K562 (cell line): ENCODE results near the gene NXN. TPM values are rescaled to one million over a fixed set of nuclear protein-coding genes. Genes with fewer than 3 reads are reported as not detected.

Source experiments
- ATAC-seq: fragments of 200-7000 bp; cut with Tn5 transposase; 3 replicates; pipeline ENCODE4 v1.9.1; 2020; ENCODE audit warnings: moderate library complexity
- BruUV-seq: library from RNA; stranded (reverse); fragments of 400-500 nt; replicated peaks from 2 replicates; lab custom pipeline; 2021; lab: Mats Ljungman, UMichigan
- CTCF ChIA-PET: fragments of 300-600 bp; formaldehyde crosslinking; extraction: SDS; loops from one replicate; lab custom pipeline; 2021; ENCODE audit warnings: low intra/inter-chr PET ratio; lab: Yijun Ruan, JAX
- POLR2A ChIA-PET: fragments of 300-600, 350-650 bp; sonication (Branson Sonifier 250); formaldehyde crosslinking; extraction: SDS; loops from one replicate; lab custom pipeline; 2021; ENCODE audit warnings: antibody characterized with exemption, inconsistent platforms; lab: Yijun Ruan, JAX
- DNase-seq, 4 experiments: peaks; one replicate each; pipeline versions ENCODE4 v3.0.0 to v3.0.0-alpha.2; 2011 to 2018; ENCODE audit warnings: low spot score in 3 of 4, mixed read lengths in 3 of 4; ENCODE audit errors: extremely low read depth in 1 of 4
- FAIRE-seq: peaks from 2 replicates; lab custom pipeline; 2011; peaks lifted over from hg19 to GRCh38; lab: Jason Lieb, UNC
- H2AFZ ChIP-seq: 2 replicates; pipeline ENCODE4 v1.6.0; 2011; ENCODE audit warnings: low read depth, low read length, control low read depth, inconsistent platforms
- H3K27ac ChIP-seq: fragments of 200-600 bp; 3 replicates; pipeline ENCODE4 v1.8.0; 2011; ENCODE audit warnings: low read depth, mild to moderate bottlenecking, control low read depth, inconsistent platforms, low read length, moderate library complexity, mixed read lengths; ENCODE audit errors: extremely low read depth
- H3K27me3 ChIP-seq, 2 experiments: fragments of 300-600 bp in 1 of 2; 2 replicates in 1 of 2; 3 replicates in 1 of 2; pipeline versions ENCODE4 v1.6.0 to v1.8.0; 2011; ENCODE audit warnings: inconsistent platforms in 2 of 2, low read length in 2 of 2, mild to moderate bottlenecking in 1 of 2, mixed read lengths in 1 of 2, moderate library complexity in 1 of 2; ENCODE audit not compliant: control insufficient read depth in 2 of 2, insufficient read depth in 2 of 2
- H3K36me3 ChIP-seq: fragments of 300-600 bp; 3 replicates; pipeline ENCODE4 v1.8.0; 2011; ENCODE audit warnings: mild to moderate bottlenecking, low read length, inconsistent platforms; ENCODE audit not compliant: control insufficient read depth, insufficient read depth
- H3K4me1 ChIP-seq, 2 experiments: fragments of 200-600 bp in 1 of 2; replicated peaks in 1 of 2; 2 replicates in 1 of 2; 3 replicates in 1 of 2; pipeline versions ENCODE4 v1.5.1 to v1.8.0; 2011; ENCODE audit warnings: inconsistent platforms in 2 of 2, low read length in 2 of 2, mild to moderate bottlenecking in 1 of 2, mixed read lengths in 1 of 2, moderate library complexity in 1 of 2; ENCODE audit not compliant: control insufficient read depth in 2 of 2, insufficient read depth in 2 of 2
- H3K4me2 ChIP-seq: 2 replicates; pipeline ENCODE4 v1.6.1; 2011; ENCODE audit warnings: low read length, control low read depth, inconsistent platforms, mixed read lengths; ENCODE audit not compliant: insufficient read depth
- H3K4me3 ChIP-seq: fragments of 200-600 bp; sonication (generic), shearing (Covaris generic); 2 replicates; pipeline ENCODE4 v1.5.1; 2016; ENCODE audit warnings: control low read depth, inconsistent platforms
- H3K79me2 ChIP-seq: fragments of 200-600 bp; 3 replicates; pipeline ENCODE4 v1.8.0; 2011; ENCODE audit warnings: low read length, inconsistent platforms; ENCODE audit not compliant: control insufficient read depth, insufficient read depth
- H3K9ac ChIP-seq, 2 experiments: 2 replicates each; pipeline versions ENCODE4 v1.6.0 to v1.6.1; 2011; ENCODE audit warnings: low read depth in 2 of 2, low read length in 2 of 2, control low read depth in 1 of 2, inconsistent platforms in 1 of 2, mild to moderate bottlenecking in 1 of 2, mixed read lengths in 1 of 2; ENCODE audit not compliant: insufficient read depth in 1 of 2
- H3K9me1 ChIP-seq: one replicate; pipeline ENCODE4 v1.6.0; 2011; ENCODE audit warnings: inconsistent platforms, mild to moderate bottlenecking, low read length, moderate library complexity; ENCODE audit not compliant: control insufficient read depth, insufficient read depth
- H3K9me3 ChIP-seq: replicated peaks from 2 replicates; pipeline ENCODE4 v1.5.1; 2011; ENCODE audit warnings: low read depth, low read length, inconsistent platforms; ENCODE audit not compliant: control insufficient read depth, insufficient read depth
- H4K20me1 ChIP-seq: replicated peaks from 2 replicates; pipeline ENCODE4 v1.6.1; 2011; ENCODE audit warnings: low read length, inconsistent platforms, mixed read lengths; ENCODE audit not compliant: control insufficient read depth, insufficient read depth
- MBD2 ChIP-seq: sonication (generic); IDR thresholded peaks from 2 replicates; pipeline ENCODE4 v1.6.1; 2016; ENCODE audit warnings: low read depth, borderline replicate concordance
- ZNF512 ChIP-seq: IDR thresholded peaks from 2 replicates; pipeline ENCODE4 v1.6.1; 2016; ENCODE audit warnings: missing genetic modification characterization, missing compliant biosample characterization
- WGBS: fragments of 100-300 bp; shearing (Covaris generic); methylation state at CpG from one replicate; pipeline ENCODE4 v1.1.6; 2016; ENCODE audit warnings: low coverage, mixed read lengths; ENCODE audit not compliant: insufficient coverage; ENCODE audit errors: missing lambda C conversion rate; 5-methylcytosine and 5-hydroxymethylcytosine counted together
- in situ Hi-C: fragments of 300-500 bp; cut with MboI; formaldehyde crosslinking; loops from 4 replicates; pipeline ENCODE4 v1.15.0; 2018; ENCODE audit warnings: inconsistent platforms, mixed read lengths
- intact Hi-C: fragments of 100-400 bp; cut with micrococcal nuclease; formaldehyde crosslinking; loops from 2 replicates; pipeline ENCODE4 v1.14.2; 2022
- polyA plus RNA-seq, 8 experiments: library from polyadenylated mRNA; depleted of rRNA in 4 of 8; stranded (reverse) in 5 of 8; unstranded in 3 of 8; fragments of >200 nt; fragmentation: Nextera tagmentation in 2 of 8; fragmentation: Illumina TruSeq in 1 of 8; extraction: Ambion mirVana in 2 of 8; extraction: Trizol in 1 of 8; gene quantifications; 2 replicates each; pipeline versions ENCODE4 v1.2.1 to v1.2.3, GENCODE V29; 2011 to 2014; ENCODE audit warnings: inconsistent platforms in 1 of 8, missing spikeins in 1 of 8
- total RNA-seq, 7 experiments: library from RNA; depleted of rRNA in 6 of 7; stranded (reverse); fragments of >200 nt in 6 of 7; fragmentation: Illumina TruSeq in 2 of 7; extraction: Trizol in 2 of 7; gene quantifications; 2 replicates each; pipeline versions ENCODE4 v1.2.1 to v1.2.3, GENCODE V29; 2011 to 2021; ENCODE audit warnings: low replicate concordance in 1 of 7
- TF ChIP-seq, protein P1 (sequence below), 2 experiments: IDR thresholded peaks; 2 replicates each; pipeline ENCODE4 v1.6.1; 2011; ENCODE audit warnings: borderline replicate concordance in 1 of 2, control low read depth in 1 of 2, low read depth in 1 of 2, low read length in 1 of 2, mild to moderate bottlenecking in 1 of 2, mixed read lengths in 1 of 2, moderate library complexity in 1 of 2; ENCODE audit not compliant: insufficient read depth in 1 of 2, insufficient read length in 1 of 2, poor library complexity in 1 of 2, severe bottlenecking in 1 of 2; ENCODE audit errors: extremely low read depth in 1 of 2

NXN gene
- total and polyA plus RNA-seq, 9 of the 15 experiments (the other 6 are each of a cell fraction or from before 2014, with no cell fraction given), result 0.08 to 0.39 (median 0.29) TPM; not detected in 5

DNA sequence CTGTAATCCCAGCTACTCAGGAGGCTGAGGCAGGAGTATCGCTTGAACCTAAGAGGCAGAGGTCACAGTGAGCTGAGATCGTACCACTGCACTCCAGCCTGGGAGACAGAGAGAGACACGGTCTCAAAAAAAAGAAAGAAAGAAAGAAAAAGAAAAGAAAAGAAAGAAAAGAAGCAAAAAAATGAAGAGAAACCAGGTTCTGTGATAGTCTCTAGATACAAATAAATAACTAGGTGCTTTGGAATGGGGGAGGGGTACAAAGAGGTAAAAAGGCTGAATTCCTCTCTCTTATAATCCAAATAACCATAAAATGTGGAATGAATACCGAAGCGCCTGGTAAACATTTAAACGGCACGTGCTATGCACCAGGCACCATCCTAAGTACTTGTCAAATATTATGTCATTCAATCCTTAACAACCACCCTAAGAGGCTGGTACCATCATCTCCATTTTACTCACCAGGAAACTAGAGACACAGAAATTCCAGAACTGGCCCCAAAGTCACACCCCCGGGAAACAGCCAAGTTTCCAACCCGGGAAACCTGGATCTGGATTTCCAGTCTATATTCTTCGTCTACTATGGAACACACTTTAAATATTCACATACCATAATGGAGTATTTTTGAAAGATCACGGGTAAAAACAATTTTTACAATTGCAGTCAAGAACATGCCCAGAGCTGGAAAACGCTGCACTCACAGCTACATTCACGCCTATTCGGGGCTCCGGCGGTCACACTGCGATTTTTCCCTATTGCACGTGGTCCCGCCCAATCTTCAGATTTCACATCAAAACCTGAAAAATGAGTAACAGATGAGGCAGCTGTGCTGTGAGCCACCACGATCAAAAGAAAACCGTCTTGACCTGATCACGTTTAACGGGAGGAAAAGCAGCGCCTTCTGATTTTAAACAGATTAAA lies 10.5 kb downstream of the NXN start:
- no TSS peak for BruUV-seq
- no peaks in the 10 kb centered on the region for H3K9me3 ChIP-seq
- H3K9me1 ChIP-seq, result no peaks in the 10 kb centered on the region
- no peak overlapping the region for H3K27ac ChIP-seq
- ATAC-seq (no peak), FAIRE-seq (no peak), DNase-seq (no peak)
- 10% methylated on average over 22 of the region's 24 CpGs for WGBS
- no peaks in the 10 kb centered on the region; a peak in 1 of 5 replicates for H3K4me1 ChIP-seq
- peaks cover 15 to 52% of the 10 kb centered on the region in 2 experiments; a peak in 4 of 5 replicates for H3K27me3 ChIP-seq
- ChIA-PET POLR2A (no interaction called here), CTCF (no interaction called here)
- H3K79me2 ChIP-seq, result no peaks in the 10 kb centered on the region
- in situ Hi-C loops (no loop called here), intact Hi-C loops (no loop called here)
- H3K4me2 ChIP-seq, result no peak overlapping the region
- no peak overlapping the region for H3K4me3 ChIP-seq
- H2AFZ ChIP-seq, result no peak overlapping the region
- TF ChIP-seq MBD2 (no peak), ZNF512 (tag) (0 out of 2 replicates have a peak, but pooled peaks have one; percentile 35)
- TF ChIP-seq, protein P1, sequence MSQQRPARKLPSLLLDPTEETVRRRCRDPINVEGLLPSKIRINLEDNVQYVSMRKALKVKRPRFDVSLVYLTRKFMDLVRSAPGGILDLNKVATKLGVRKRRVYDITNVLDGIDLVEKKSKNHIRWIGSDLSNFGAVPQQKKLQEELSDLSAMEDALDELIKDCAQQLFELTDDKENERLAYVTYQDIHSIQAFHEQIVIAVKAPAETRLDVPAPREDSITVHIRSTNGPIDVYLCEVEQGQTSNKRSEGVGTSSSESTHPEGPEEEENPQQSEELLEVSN (IDR thresholded peaks at IDR 0.05; ENCODE audit: borderline replicate concordance in 1 of 2, extremely low read depth in 1 of 2, insufficient read depth in 1 of 2, insufficient read length in 1 of 2, low read depth in 1 of 2, low read length in 1 of 2, poor library complexity in 1 of 2, severe bottlenecking in 1 of 2), result peak in 1 of 2 experiments; percentile 12
- H3K36me3 ChIP-seq, result no peaks in the 10 kb centered on the region
- H4K20me1 ChIP-seq, result 0 out of 2 replicates have a peak, but pooled peaks cover 5% of the 10 kb centered on the region
- no peak overlapping the region for H3K9ac ChIP-seq
